CD4-positive, alpha-beta T cell treated with Interleukin-6 at 100 ng/mL for 8 hours (primary cell): ENCODE data around the gene DLX2.
"Not testable (repeated sequence)": the region's sequence is repeated elsewhere in the genome, so short reads cannot be mapped to it uniquely, and the experiment has no call there.

ENCODE experiments used
- DNase-seq: peaks from one replicate; pipeline ENCODE4 v3.0.0-alpha.2; 2020; ENCODE audit warnings: mixed read lengths, low spot score

DLX2 gene

GRCh38 chr2:172083628-172084394 lies 18.9 kb downstream of the DLX2 start:
- no peak for DNase-seq

- no peak for DNase-seq
Observed at GRCh38 chr2:172082944-172083627, 19.6 kb downstream of the DLX2 start.

GRCh38 chr2:172082105-172082943 lies 20.4 kb downstream of the DLX2 start:
- no peak for DNase-seq

GRCh38 chr2:172081221-172082022 lies 21.3 kb downstream of the DLX2 start:
- no peak for DNase-seq

- no peak for DNase-seq
Observed at GRCh38 chr2:172080641-172081220, 22.0 kb downstream of the DLX2 start.

- DNase-seq: no peak
Observed at GRCh38 chr2:172079838-172080640, 22.7 kb downstream of the DLX2 start.

- DNase-seq: no peak
Observed at GRCh38 chr2:172079416-172079815, 23.3 kb downstream of the DLX2 start.

- DNase-seq: no peak
Observed at GRCh38 chr2:172074254-172074653, 28.4 kb downstream of the DLX2 start.

GRCh38 chr2:172073518-172073917 lies 29.2 kb downstream of the DLX2 start:
- DNase-seq: no peak

- no peak for DNase-seq
Observed at GRCh38 chr2:172072706-172073105, 30.0 kb downstream of the DLX2 start.

GRCh38 chr2:172072303-172072702 lies 30.4 kb downstream of the DLX2 start:
- no peak for DNase-seq

- no peak for DNase-seq
Observed at GRCh38 chr2:172070936-172071335, 31.8 kb downstream of the DLX2 start.

GRCh38 chr2:172067905-172068304 lies 34.8 kb downstream of the DLX2 start:
- DNase-seq: not testable (repeated sequence)

GRCh38 chr2:172066394-172066886 lies 36.3 kb downstream of the DLX2 start:
- no peak for DNase-seq

- DNase-seq: no peak
Observed at GRCh38 chr2:172065111-172065510, 37.6 kb downstream of the DLX2 start.

GRCh38 chr2:172063446-172063845 lies 39.3 kb downstream of the DLX2 start:
- DNase-seq: no peak

- no peak for DNase-seq
Observed at GRCh38 chr2:172062402-172063004, 40.2 kb downstream of the DLX2 start.

- DNase-seq: not testable (repeated sequence)
Observed at GRCh38 chr2:172060118-172060517, 42.6 kb downstream of the DLX2 start.

- DNase-seq: no peak
Observed at GRCh38 chr2:172058660-172059059, 44.0 kb downstream of the DLX2 start.

GRCh38 chr2:172056293-172056692 lies 46.4 kb downstream of the DLX2 start:
- no peak for DNase-seq
